OCI-LY1 (cell line): ENCODE data around the gene HNRNPAB.

Experiments used
- H2AFZ ChIP-seq: fragments of 200-600 bp; sonication (generic), shearing (Covaris generic); 2 replicates; pipeline ENCODE4 v1.6.0; 2014; ENCODE audit warnings: antibody characterized with exemption, mild to moderate bottlenecking, low read length
- H3F3A ChIP-seq: fragments of 200-600 bp; sonication (generic), shearing (Covaris generic); 2 replicates; pipeline ENCODE4 v1.6.0; 2014; ENCODE audit warnings: mild to moderate bottlenecking, antibody characterized with exemption, low read length, moderate library complexity; ENCODE audit not compliant: insufficient read depth
- H3K27ac ChIP-seq: fragments of 200-600 bp; sonication (generic); 2 replicates; pipeline ENCODE4 v1.5.1; 2014; ENCODE audit warnings: low read length, mixed run types, mild to moderate bottlenecking, low read depth; ENCODE audit not compliant: poor library complexity, severe bottlenecking
- H3K27me3 ChIP-seq: fragments of 200-600 bp; sonication (generic); 2 replicates; pipeline ENCODE4 v1.6.0; 2014; ENCODE audit warnings: antibody characterized with exemption, mild to moderate bottlenecking, low read length, moderate library complexity; ENCODE audit not compliant: insufficient read depth
- H3K36me3 ChIP-seq: fragments of 200-600 bp; sonication (generic); 2 replicates; pipeline ENCODE4 v1.6.1; 2014; ENCODE audit warnings: mild to moderate bottlenecking, antibody characterized with exemption, low read length, moderate library complexity, mixed read lengths; ENCODE audit not compliant: insufficient read depth
- H3K4me1 ChIP-seq: fragments of 200-600 bp; sonication (generic); 2 replicates; pipeline ENCODE4 v1.5.1; 2014; ENCODE audit warnings: mild to moderate bottlenecking, low read length, moderate library complexity; ENCODE audit not compliant: insufficient read depth, severe bottlenecking
- H3K4me2 ChIP-seq: fragments of 200-600 bp; sonication (generic), shearing (Covaris generic); 2 replicates; pipeline ENCODE4 v1.6.1; 2014; ENCODE audit warnings: low read length
- H3K4me3 ChIP-seq: fragments of 200-600 bp; sonication (generic); 2 replicates; pipeline ENCODE4 v1.5.1; 2014; ENCODE audit warnings: low read length, low read depth, mild to moderate bottlenecking, mixed read lengths; ENCODE audit not compliant: poor library complexity, severe bottlenecking
- H3K79me2 ChIP-seq: fragments of 200-600 bp; shearing (Covaris generic); 2 replicates; pipeline ENCODE4 v1.6.1; 2016; ENCODE audit warnings: mixed run types, low read length, mixed read lengths; ENCODE audit not compliant: insufficient read depth
- H3K9ac ChIP-seq: fragments of 200-600 bp; sonication (generic), shearing (Covaris generic); 2 replicates; pipeline ENCODE4 v1.6.1; 2014; ENCODE audit warnings: mild to moderate bottlenecking, low read length, mixed read lengths
- H3K9me2 ChIP-seq: fragments of 200-600 bp; sonication (generic), shearing (Covaris generic); 2 replicates; pipeline ENCODE4 v1.6.1; 2014; ENCODE audit warnings: low read depth, mild to moderate bottlenecking, low read length, mixed read lengths
- H3K9me3 ChIP-seq: fragments of 200-600 bp; shearing (Covaris generic); 2 replicates; pipeline ENCODE4 v1.6.1; 2014; ENCODE audit warnings: low read length, mixed read lengths
- H4K20me1 ChIP-seq: fragments of 200-600 bp; sonication (generic), shearing (Covaris generic); 2 replicates; pipeline ENCODE4 v1.6.0; 2016; ENCODE audit warnings: mild to moderate bottlenecking, low read length; ENCODE audit not compliant: insufficient read depth
- CTCF ChIP-seq: fragments of 200-600 bp; sonication (generic), shearing (Covaris generic); IDR thresholded peaks from 2 replicates; pipeline ENCODE4 v1.5.1; 2017; ENCODE audit warnings: mild to moderate bottlenecking, antibody characterized with exemption, low read length, moderate library complexity, mixed read lengths
- EZH2 ChIP-seq: fragments of 200-600 bp; sonication (generic), shearing (Covaris generic); IDR thresholded peaks from 2 replicates; pipeline ENCODE4 v1.8.0; 2017; ENCODE audit warnings: borderline replicate concordance, mixed run types, mild to moderate bottlenecking, antibody characterized with exemption, low read length, moderate library complexity, mixed read lengths

The HNRNPAB gene

GRCh38 chr5:178218827-178219226 is 14.5 kb downstream of the HNRNPAB start:
- H3K9me3 ChIP-seq, result no peaks in the 10 kb centered on the region
- H3K79me2 ChIP-seq, result no peaks in the 10 kb centered on the region
- no peak overlapping the region for H3K27ac ChIP-seq
- no peaks in the 10 kb centered on the region for H3K27me3 ChIP-seq
- H3K4me2 ChIP-seq, result no peak overlapping the region
- H2AFZ ChIP-seq, result no peak overlapping the region
- TF ChIP-seq EZH2 (no peak), CTCF (no peak)
- H3F3A ChIP-seq, result 0 out of 2 replicates have a peak, but pooled peaks cover 5% of the 10 kb centered on the region
- H3K4me1 ChIP-seq, result peaks cover 18% of the 10 kb centered on the region
- H3K4me3 ChIP-seq, result no peak overlapping the region
- H3K9me2 ChIP-seq, result no peaks in the 10 kb centered on the region
- H3K9ac ChIP-seq, result no peak overlapping the region
- no peaks in the 10 kb centered on the region for H4K20me1 ChIP-seq
- H3K36me3 ChIP-seq, result peaks cover 64% of the 10 kb centered on the region

- H3K79me2 ChIP-seq, result no peaks in the 10 kb centered on the region
- no peak overlapping the region for H3K4me3 ChIP-seq
- H3F3A ChIP-seq, result no peaks in the 10 kb centered on the region
- no peak overlapping the region for H3K4me2 ChIP-seq
- H3K36me3 ChIP-seq, result peaks cover 58% of the 10 kb centered on the region
- H3K27me3 ChIP-seq, result no peaks in the 10 kb centered on the region
- no peak overlapping the region for H3K9ac ChIP-seq
- no peaks in the 10 kb centered on the region for H3K9me3 ChIP-seq
- H3K27ac ChIP-seq, result no peak overlapping the region
- H3K9me2 ChIP-seq, result no peaks in the 10 kb centered on the region
- no peak for TF ChIP-seq CTCF
- no peak for TF ChIP-seq EZH2
- H2AFZ ChIP-seq, result no peak overlapping the region
- peaks cover 6% of the 10 kb centered on the region for H3K4me1 ChIP-seq
- H4K20me1 ChIP-seq, result no peaks in the 10 kb centered on the region
Measured at GRCh38 chr5:178221282-178221681, 16.9 kb downstream of the HNRNPAB start.

GRCh38 chr5:178221853-178222252 is 17.5 kb downstream of the HNRNPAB start:
- Histone ChIP-seq H3K9me3 (no peaks in the 10 kb centered on the region), H3K27ac (no peak overlapping the region), H3K9me2 (no peaks in the 10 kb centered on the region), H4K20me1 (no peaks in the 10 kb centered on the region), H3K4me2 (no peak overlapping the region), H2AFZ (no peak overlapping the region), H3K79me2 (no peaks in the 10 kb centered on the region), H3K4me1 (no peaks in the 10 kb centered on the region), H3K36me3 (peaks cover 58% of the 10 kb centered on the region), H3F3A (no peaks in the 10 kb centered on the region), H3K27me3 (no peaks in the 10 kb centered on the region), H3K4me3 (no peak overlapping the region), H3K9ac (no peak overlapping the region)
- TF ChIP-seq EZH2 (no peak), CTCF (no peak)
